PC-3 (cell line): ENCODE results near the gene GLI3.

Experiments used
- CTCF ChIP-seq: fragments of 300-600 bp; sonication (generic); conservative IDR thresholded peaks from 2 replicates; pipeline ENCODE4 v1.5.1; 2017; ENCODE audit warnings: antibody characterized with exemption, low read depth, mild to moderate bottlenecking, low read length
- EZH2 ChIP-seq: fragments of 300-600 bp; sonication (generic); IDR thresholded peaks from one replicate; pipeline ENCODE4 v1.6.1; 2017; ENCODE audit warnings: antibody characterized with exemption, mild to moderate bottlenecking, low read length; ENCODE audit not compliant: unreplicated experiment

GRCh38 chr7:42197451-42197850 lies 39.6 kb downstream of the GLI3 start:
- TF ChIP-seq CTCF: no peak
- TF ChIP-seq EZH2: no peak
